GM18517 (cell line): ENCODE data around the gene CCNY.
A peak's percentile ranks its signal among the peaks of the same experiment; 100 is the strongest.

ENCODE experiments used
- ATAC-seq: cut with Tn5 transposase; IDR thresholded peaks from one replicate; pipeline ENCODE4 v1.9.1; 2021; ENCODE audit warnings: mild to moderate bottlenecking, moderate library complexity; ENCODE audit not compliant: unreplicated experiment

The CCNY gene

DNA sequence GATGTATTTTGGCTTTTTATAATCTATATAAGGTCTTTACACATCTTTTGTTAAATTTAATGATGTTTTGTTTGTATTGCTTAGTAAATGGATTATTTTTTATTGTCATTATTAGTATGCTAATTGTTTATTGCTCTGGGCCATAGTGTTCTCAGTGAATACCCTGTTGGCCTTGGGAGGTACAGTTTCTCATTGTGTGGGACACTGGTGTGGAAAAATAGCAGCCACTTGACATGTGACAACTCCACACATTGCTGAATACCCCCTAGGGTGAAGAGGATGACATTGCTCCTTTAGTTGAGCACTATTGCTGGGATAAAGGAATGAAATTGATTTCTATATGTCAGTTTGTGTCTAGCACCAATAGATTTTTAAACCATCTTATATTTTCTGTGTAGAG, 130.9 kb downstream of the CCNY start:
- ATAC-seq = no peak

- ATAC-seq = no peak
Measured at GRCh38 chr10:35470248-35470924, 134.1 kb downstream of the CCNY start.

- ATAC-seq = no peak
Measured at GRCh38 chr10:35470925-35471315, 134.6 kb downstream of the CCNY start.

DNA sequence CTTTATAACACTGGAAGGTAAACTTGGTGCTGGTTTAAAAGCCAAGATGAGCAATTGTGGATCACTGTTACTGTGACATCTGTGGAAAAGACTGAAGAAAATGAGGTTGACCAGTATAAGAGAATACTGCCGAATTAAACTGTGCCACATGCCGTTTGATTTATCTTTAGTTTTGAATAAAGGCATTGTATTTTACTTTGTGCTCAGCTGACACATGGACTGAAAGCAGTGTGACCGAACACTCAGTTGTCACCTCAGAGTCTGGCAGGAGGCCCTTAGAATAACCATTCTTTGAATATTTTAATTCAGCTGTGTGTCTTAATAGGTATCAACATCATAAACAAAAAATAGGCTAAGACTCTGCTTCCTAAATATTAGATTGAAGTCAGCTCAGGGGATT, 135.1 kb downstream of the CCNY start:
- ATAC-seq = no peak

- ATAC-seq = no peak
Measured at GRCh38 chr10:35480142-35480541, 143.8 kb downstream of the CCNY start.

DNA sequence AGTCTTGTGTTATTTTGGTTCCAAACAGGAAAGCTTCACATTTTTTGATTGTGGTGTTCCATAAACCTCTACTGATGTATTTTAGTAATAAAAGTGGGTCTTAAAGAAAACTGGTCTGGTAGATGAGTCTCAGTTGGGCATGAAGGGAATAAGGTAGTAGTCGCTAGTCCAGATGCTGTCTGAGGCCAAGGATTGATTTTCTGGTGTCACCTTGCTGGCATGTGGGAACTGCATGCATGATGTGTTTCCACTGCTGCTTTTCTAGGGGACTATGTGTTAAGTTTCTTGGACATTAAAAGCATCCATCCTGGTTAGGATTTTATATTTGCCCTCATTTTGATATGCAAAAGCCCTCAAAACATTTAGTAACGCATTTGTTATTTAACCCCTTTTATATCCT, 145.1 kb downstream of the CCNY start:
- ATAC-seq = no peak

- ATAC-seq = no peak
Measured at GRCh38 chr10:35486297-35486990, 150.1 kb downstream of the CCNY start.

- no peak for ATAC-seq
Measured at GRCh38 chr10:35487336-35488034, 151.2 kb downstream of the CCNY start.

GRCh38 chr10:35488228-35488627, 151.9 kb downstream of the CCNY start:
- no peak for ATAC-seq

GRCh38 chr10:35492386-35493195, 156.3 kb downstream of the CCNY start:
- no peak for ATAC-seq

GRCh38 chr10:35493196-35494118, 157.1 kb downstream of the CCNY start:
- no peak for ATAC-seq

- peak; percentile 55 for ATAC-seq
Measured at GRCh38 chr10:35495521-35496119, 159.3 kb downstream of the CCNY start.

DNA sequence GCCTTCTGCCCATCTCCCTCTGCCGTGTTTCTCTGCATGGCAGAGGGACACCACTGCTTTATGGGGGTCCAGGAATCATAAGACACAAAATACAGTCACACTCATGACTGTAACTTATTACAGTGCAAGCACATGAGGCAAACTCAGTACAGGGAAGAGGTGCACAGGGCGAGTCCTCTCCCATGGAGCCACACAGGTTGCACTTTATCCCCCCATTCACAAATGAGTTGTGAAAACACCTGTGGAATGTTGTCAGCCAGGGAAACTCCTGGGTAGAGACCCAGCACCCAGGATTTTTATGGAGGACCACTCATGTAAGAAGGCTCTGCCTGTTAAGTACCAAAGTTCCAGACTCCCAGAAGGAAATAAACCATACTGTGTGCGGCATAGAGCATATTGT, 161.6 kb downstream of the CCNY start:
- ATAC-seq = no peak

- peak; percentile 83 for ATAC-seq
Measured at GRCh38 chr10:35498693-35499092, 162.4 kb downstream of the CCNY start.

DNA sequence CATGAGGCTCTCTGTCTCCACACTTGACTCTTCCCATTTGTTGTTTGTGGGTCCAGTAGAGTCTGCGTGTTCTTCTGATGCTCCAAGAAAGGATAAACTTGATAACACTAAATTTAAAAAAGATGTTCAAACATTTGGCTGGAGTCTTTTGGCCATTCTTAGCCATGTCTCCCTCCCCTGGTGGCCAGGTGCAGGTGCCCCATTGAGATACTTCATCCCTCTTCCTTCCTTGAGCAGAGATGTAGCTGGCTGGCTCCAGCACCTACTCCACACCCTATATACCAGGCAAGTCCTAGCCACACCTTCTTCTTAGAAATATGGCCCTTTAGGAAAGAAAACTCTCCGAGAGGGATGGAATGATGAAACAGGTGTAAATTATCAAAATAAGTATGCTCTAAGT, 165.6 kb downstream of the CCNY start:
- no peak for ATAC-seq

GRCh38 chr10:35502692-35503091, 166.4 kb downstream of the CCNY start:
- no peak for ATAC-seq

GRCh38 chr10:35503578-35503977, 167.3 kb downstream of the CCNY start:
- ATAC-seq = no peak

DNA sequence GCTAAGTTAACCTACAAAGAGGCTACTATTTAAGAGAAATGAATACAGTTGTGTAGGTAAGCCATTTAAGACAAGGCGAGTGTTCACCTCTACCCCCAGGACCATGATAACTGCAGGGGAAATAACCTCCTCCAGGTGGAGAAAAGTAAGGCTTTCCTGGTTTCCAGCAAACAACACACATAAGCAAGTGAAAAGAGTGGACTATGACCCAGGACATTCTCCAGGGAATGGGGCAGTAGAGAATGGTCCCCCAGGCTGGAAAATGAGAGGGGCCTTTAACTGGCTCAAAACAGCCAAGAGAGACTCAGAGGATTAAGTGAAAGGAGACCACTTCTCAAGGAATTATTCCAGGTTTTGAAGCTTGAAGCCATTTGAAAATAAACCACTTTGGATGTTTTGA, 167.8 kb downstream of the CCNY start:
- ATAC-seq = no peak

DNA sequence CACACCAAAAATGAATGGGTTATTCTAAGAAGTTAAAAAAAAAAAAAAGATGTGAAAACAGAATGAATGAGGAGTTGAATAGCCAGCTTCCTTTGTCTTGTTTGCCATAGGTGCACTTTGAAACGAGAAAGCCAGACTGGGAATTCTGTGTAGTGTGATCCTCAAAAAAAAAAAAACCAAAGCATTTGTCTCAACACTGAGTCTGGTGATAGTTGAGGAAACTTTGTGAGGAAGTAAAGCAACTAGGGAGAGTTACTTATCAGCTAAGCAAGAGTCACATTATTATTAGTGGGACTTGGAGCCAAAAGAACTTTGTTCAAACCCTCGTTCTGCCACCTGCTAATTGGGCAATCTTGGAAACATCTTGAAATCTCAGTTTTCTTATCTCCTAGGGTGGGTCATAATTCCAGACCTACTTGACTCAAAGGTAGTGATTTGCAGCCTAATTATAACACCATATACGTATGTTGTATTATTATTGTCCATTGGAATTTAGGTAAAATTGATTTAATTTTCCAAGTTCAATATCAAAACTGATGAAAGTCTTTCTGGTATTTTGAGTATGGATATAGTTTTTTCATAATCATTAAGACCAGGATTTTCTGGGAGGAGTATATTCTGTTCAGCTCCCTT, 169.0 kb downstream of the CCNY start:
- no peak for ATAC-seq
